Stimulated activated CD8-positive, alpha-beta memory T cell treated with anti-CD3 and anti-CD28 coated beads, Interleukin-15, amount 100 ng/mL, for 1 hour (primary cell): ENCODE data around the gene CYLC2.

Source experiments
- DNase-seq: peaks from one replicate; pipeline ENCODE4 v3.0.0-alpha.2; 2020; ENCODE audit warnings: low read depth

The CYLC2 gene, protein sequence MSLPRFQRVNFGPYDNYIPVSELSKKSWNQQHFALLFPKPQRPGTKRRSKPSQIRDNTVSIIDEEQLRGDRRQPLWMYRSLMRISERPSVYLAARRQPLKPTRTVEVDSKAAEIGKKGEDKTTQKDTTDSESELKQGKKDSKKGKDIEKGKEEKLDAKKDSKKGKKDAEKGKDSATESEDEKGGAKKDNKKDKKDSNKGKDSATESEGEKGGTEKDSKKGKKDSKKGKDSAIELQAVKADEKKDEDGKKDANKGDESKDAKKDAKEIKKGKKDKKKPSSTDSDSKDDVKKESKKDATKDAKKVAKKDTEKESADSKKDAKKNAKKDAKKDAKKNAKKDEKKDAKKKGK

DNA sequence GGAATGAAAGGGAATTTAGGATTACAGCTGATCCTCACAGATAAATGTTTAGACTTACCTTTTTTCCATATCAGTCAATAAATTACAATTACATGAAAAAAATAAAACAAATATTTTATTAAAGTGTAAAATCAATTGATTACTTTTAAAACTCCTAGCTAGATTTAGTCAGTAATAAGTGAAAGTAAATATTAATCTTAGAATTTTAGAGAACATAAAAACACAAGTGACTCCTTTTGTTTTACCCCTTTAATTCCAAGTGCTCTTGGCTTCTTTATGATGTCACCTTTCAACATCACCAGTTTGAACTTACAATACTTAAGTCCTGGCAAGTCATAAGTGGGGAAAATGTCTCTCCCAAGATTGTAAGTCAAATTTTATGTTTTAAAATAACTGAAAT lies at the start of gene CYLC2:
Gene CYLC2 (plus strand): TSS at position 301 of the 400 bp plus-strand sequence. CDS start 48 bp downstream, at position 349.
- DNase-seq, result no peak

DNA sequence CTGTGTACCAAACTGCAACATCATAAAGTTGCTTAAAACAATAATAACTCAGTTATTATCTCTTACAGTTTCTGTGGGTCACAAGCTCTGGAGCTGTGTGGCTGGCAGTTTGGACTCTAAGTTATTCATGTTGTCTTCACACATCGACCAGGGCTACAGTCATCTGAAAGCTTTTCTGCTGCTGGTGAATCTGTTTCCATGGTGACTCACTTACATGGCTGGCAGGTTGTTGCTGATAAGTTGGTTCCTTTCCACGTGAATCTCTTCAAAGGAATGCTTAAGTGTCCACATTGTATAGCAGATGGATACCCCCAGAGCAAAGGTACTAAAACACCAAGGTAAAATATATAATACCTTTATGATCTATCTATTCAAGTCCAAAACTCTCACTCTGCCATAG lies 44.8 kb upstream of the CYLC2 start:
- DNase-seq, result no peak

DNA sequence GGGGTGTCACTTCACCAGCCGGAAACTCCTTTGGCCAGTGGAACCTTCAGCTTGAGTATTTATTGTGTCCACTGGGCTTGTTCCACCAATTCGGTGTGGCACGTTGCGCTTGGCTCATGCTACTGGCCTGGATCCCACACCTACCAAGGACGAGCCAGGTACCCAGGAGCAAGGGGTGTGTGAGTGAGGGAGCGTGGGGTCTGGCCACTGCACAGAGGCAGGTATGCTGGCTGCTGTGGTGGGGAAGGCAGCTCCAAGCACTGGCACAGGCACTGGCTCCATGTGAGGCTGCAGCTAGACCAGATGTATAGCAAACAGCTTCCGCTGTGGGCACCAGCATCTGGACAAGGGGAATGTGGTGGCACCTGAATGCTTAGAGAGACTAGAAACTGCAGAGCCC lies 28.1 kb upstream of the CYLC2 start:
- no peak for DNase-seq

DNA sequence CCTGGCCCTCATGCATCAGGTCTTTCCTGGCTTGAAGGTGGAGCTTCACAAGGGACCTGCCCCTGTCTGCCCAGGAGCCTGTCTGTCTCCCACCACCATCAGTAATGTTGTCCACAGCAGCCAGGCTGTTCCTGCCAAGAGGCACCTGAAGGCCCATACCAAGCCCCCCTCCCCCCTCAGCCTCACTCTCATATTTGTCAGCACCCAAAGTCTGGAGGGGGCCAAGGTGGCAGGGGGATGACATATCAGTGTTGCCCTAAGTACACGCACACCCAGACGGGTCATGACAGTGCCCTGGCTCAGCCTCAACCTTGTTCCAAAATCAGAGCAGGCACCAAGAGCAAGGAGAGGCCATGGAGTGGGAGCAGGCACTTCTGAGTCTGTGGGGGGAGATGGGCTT lies 27.2 kb upstream of the CYLC2 start:
- DNase-seq, result no peak

DNA sequence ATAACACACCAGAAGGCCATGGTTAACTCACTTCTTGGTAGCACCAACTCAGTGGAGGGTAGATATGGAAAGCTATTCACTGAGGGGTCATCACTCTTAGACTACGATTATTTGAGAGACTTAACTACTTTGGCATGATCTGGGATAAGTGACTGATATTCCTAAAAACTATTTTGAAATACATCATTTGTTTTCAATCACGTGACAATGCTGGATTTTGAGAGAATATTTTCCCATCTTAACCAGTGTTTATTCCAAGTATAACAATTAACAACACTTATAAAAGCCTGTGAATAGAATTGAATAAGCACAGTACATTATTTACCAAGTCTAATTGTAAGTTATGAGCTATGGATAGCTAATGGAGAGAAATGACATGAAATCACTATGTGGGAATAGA lies 22.4 kb upstream of the CYLC2 start:
- DNase-seq, result no peak

DNA sequence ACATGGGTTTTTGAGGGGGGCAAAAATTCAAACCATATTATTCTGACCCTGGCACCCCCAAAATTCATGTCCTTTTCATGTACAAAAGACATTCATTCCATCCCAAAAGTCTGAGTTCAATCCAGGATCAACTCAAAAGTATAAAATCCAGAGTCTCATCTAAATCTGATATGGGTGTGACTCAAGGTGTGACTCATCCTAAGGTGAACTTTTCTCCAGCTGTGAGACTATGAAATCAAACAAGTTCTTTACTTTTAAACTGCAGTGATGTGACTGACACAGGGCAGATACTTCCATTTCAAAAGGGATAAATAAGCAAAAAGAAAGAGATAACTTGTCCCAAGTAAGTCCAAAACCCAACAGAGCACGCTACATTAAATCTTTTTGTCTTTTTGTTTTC lies 20.6 kb upstream of the CYLC2 start:
- DNase-seq, result no peak

DNA sequence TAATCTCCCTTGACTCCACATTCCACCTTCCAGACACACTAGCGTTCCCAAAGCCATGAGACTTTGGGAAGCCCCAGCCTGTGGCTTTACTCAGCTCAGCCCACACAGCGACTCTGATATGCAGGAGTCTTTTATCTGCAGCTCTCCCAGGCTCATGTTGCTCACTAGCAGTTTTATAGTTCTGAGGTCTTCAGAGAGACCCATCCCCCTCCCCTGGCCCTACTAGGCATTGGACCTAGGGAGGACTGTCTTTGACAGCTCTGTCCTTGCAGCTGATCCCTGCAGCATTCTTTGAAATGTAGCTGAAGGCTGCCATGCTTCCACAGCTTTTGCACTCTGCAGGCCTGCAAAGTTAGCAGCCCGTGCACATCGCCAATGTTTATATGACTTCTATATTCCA lies 19.9 kb upstream of the CYLC2 start:
- no peak for DNase-seq

DNA sequence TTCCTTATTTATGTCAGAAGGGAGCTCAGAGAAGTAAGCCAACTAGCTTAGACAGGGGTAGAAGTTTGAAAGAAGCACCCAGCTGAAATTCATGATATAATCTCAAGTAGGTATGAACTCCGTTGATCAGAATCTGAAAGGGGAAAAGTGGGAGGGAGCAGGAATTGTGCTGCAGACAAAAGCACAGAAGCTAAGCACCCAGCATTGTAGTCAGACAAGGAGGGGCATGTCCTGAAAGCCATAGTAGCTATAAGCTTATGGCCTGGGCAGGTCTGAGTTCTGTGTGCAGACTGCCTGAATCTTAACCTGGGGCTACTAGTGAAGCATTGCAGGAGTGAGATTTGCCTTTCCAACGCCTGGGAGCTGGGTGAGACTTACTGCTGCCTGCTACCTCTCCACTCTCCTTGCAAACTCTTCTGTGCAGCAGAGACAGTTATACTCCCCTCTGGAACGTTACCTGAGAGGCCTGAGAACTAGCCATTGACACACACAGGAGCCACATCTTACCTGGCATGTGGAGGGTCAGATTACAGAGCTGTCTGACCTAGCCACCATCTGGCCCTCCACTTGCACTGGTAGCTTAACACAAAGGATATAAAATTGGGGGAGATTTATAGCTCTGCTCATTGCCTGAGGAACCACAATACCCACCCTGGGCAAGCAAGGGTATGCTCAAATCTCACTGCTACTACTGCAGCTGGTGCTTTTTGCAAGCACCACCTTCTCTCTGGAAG lies 9.8 kb upstream of the CYLC2 start:
- DNase-seq, result no peak

DNA sequence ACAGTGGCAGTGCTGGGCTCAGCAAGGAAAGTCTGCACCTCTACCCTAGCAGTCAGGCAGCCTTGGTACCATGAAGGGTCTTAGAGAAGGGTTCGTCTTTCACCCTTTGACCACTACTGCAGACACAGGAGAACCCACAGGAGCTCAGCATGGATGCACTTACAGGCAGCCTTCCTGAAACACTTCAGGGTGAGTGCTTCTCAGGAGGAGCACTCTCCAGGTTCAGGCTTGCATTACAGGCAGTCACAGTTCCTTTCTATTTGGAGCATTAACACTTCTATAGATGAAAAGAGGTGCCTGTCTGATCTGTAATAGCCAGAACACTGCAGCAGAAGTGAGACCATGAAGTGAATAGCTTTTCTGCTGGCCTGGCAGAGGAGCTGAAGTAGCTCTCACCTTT lies 8.7 kb upstream of the CYLC2 start:
- no peak for DNase-seq

DNA sequence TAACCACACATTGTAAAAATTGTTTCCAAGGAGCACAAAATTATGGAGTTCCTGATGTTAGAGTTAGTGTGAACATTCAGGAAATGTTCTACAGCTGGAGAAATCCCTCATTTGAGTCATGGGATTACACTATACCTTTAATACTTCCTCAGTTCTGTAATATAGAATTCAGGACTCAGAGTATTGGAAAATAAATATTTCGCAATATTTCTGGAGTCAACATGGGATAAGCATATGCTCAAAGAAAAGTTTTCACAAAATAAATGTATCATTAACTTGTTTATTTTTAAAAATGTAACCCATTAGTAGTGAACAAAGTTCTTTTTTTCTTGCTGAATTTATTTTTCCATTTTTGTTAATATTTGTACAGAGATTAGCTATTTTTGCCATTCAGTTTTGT lies 8.6 kb downstream of the CYLC2 start:
- DNase-seq, result no peak

DNA sequence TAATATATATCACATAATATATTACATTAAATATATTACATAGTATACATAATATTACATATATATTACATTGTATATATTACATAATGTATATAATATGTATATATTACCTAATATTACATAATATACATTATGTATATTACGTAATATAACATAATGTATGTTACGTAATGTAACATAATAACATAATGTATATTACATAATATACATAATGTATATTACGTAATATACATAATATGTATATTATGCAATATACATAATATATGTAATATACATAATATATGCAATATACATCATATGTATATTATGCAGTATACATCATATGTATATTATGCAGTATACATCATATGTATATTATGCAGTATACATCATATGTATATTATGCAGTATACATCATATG lies 19.1 kb downstream of the CYLC2 start:
- no peak for DNase-seq

DNA sequence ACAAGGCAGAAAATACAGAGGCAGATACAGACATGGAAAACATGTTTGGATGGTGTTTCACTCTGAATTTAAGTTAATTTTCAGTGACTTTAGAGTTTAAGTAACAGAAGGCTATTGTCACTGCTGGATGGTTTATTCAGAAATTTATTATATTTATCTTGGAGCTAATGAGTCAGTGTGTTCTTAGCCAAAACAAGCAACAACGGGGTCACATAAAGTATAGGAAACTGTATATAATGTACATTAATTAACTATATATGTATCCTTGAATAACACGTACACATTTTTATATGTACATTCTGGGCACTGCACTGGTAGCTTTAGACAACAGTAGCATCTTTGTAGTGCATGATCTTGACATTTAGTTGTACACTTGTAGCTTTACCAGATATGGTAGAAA lies 30.7 kb downstream of the CYLC2 start:
- no peak for DNase-seq

DNA sequence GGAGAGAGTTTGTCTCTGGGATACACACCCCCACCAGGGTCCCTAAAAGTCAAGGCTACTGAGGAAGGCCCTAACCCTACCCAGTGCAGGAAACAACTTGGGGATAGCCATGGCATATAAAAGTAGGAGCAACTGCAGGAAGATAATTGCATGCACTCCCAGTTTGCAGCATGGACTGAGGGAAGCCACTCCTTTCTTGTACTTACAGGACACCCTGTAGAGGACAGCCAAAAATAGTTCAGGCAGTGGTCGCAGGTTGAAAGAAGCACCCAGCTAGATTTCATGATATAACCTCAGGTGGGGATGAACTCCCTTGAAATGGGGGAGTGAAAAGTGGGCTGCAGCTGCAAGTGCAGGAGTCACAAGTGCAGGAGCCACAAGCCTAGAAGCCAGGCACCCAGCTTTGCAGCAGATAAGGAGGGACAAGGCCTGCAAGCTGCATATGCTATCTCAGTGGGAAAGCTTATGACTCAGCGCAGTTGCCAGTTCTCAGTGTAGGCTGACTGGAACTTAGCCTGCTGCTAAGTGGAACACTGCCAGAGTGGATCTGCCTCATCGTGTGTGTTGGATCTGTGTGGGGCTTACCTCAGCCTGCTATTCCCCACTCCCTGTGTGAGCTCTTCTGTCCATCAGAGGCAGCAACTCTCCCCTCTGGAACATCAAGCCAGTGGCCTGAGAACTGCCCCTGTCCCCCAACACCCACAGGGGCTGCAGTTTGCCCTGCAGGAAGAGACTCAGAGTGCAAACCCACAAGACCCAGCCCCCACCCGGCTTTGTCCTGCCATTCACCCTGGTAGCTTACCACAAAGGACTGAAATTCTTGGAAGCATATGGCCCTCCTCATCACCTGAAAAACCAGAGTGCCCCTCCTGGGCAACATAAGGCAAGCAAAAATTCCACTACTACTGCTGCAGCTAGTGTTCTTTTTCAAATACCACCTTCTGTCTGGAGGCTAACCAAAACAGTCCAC lies 42.7 kb downstream of the CYLC2 start:
- no peak for DNase-seq

DNA sequence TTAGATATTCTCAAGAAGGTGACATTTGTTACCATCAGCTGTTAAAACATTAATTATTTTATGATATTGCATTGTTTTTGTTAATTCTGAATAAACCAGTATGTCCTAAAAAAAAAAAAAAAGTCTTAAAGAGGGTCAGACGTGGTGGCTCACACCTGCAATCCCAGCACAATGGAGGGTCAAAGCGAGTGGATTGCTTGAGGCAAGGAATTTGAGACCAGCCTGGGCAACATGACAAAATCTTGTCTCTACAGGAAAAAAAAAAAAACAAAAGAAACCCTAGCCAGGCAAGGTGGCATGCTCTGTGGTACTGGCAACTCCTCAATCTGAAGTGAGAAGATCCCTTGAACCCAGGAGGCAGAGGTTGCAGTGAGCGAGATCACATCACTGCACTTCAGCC lies 46.8 kb downstream of the CYLC2 start:
- DNase-seq, result no peak
